ENCODE measurements around the gene FRMD4A. TPM values are rescaled to one million over a fixed set of nuclear protein-coding genes. Genes with fewer than 3 reads are reported as not detected.

Gene FRMD4A
- total and polyA plus RNA-seq, 2 experiments from 2014 or later: 11.9 to 17.5 TPM

DNA sequence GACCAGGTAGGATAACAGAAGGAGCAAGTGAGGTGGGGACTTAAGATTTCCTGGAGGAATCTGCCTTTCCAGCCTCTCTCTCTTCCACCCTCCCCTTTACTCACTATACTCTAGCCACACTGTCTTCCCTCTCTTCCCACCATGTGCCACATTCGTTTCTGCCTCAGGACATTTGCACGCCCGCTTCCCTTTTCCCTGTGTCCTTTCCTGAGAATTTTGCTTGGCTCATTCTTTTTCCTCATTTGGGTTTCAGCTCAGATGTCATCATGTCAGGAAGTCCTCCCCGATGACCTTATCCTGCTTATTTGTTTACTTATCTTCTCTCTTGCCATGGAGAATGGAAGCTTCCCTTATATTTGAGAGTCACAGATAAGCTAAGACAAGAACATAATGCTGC lies 380.2 kb downstream of the FRMD4A start:
- Histone ChIP-seq H3F3A (ENCODE audit: insufficient read depth) (peaks cover 21% of the 10 kb centered on the region), H3K9ac (peak overlapping the region; percentile 40), H3K27me3 (replicated peaks; ENCODE audit: insufficient read depth) (no peaks in the 10 kb centered on the region), H3K27ac (peak overlapping the region; percentile 80), H3K36me3 (ENCODE audit: low read depth) (no peaks in the 10 kb centered on the region), H3K4me3 (no peak overlapping the region), H2AFZ (no peak overlapping the region), H3K79me2 (ENCODE audit: insufficient read depth) (no peaks in the 10 kb centered on the region), H3K9me2 (ENCODE audit: insufficient read depth) (no peaks in the 10 kb centered on the region), H4K20me1 (ENCODE audit: insufficient read depth) (no peaks in the 10 kb centered on the region), H3K9me3 (ENCODE audit: low read depth) (no peaks in the 10 kb centered on the region), H3K4me2 (ENCODE audit: unreplicated experiment) (peak overlapping the region; percentile 26), H3K4me1 (ENCODE audit: insufficient read depth) (peaks cover 19% of the 10 kb centered on the region)
- WGBS, 2 experiments (ENCODE audit: low coverage in 1 of 2, low lambda C conversion rate in 2 of 2, missing lambda C conversion rate in 2 of 2): 98 to 100% methylated on average over 4 of the region's 4 CpGs
- no peak for DNase-seq
- in situ Hi-C loops (cut with MboI): loop anchor here (10.0 kb wide), 1 partner anchor 156 kb away; no protein-coding TSS in a partner anchor
- no peak for TF ChIP-seq EZH2phosphoT487 (IDR thresholded peaks at IDR 0.05; ENCODE audit: insufficient read depth, low read depth)
- TF ChIP-seq EZH2 (IDR thresholded peaks at IDR 0.05; ENCODE audit: insufficient read depth, poor library complexity, severe bottlenecking): no peak

- 11 to 14% methylated on average over 3 of the region's 3 CpGs for WGBS, 2 experiments (ENCODE audit: low coverage in 1 of 2, low lambda C conversion rate in 2 of 2, missing lambda C conversion rate in 2 of 2)
These were observed 380.7 kb downstream of the FRMD4A start for GRCh38 chr10:13949844-13950542.

GRCh38 chr10:13946209-13946460 lies 384.6 kb downstream of the FRMD4A start:
- H3K4me2 ChIP-seq (ENCODE audit: unreplicated experiment): no peak overlapping the region
- no peaks in the 10 kb centered on the region for H3K9me2 ChIP-seq (ENCODE audit: insufficient read depth)
- H3K27me3 ChIP-seq (replicated peaks; ENCODE audit: insufficient read depth): no peaks in the 10 kb centered on the region
- H3K9ac ChIP-seq: no peak overlapping the region
- no peaks in the 10 kb centered on the region for H4K20me1 ChIP-seq (ENCODE audit: insufficient read depth)
- TF ChIP-seq EZH2phosphoT487 (IDR thresholded peaks at IDR 0.05; ENCODE audit: insufficient read depth, low read depth) (no peak), EZH2 (IDR thresholded peaks at IDR 0.05; ENCODE audit: insufficient read depth, poor library complexity, severe bottlenecking) (no peak)
- H3K4me3 ChIP-seq: no peak overlapping the region
- peaks cover 17% of the 10 kb centered on the region for H3F3A ChIP-seq (ENCODE audit: insufficient read depth)
- H2AFZ ChIP-seq: no peak overlapping the region
- no peaks in the 10 kb centered on the region for H3K79me2 ChIP-seq (ENCODE audit: insufficient read depth)
- 94 to 98% methylated on average over 5 of the region's 5 CpGs for WGBS, 2 experiments (ENCODE audit: low coverage in 1 of 2, low lambda C conversion rate in 2 of 2, missing lambda C conversion rate in 2 of 2)
- H3K27ac ChIP-seq: no peak overlapping the region
- no peaks in the 10 kb centered on the region for H3K36me3 ChIP-seq (ENCODE audit: low read depth)
- H3K4me1 ChIP-seq (ENCODE audit: insufficient read depth): peaks cover 19% of the 10 kb centered on the region
- in situ Hi-C loops (cut with MboI): no loop called here
- DNase-seq: no peak
- H3K9me3 ChIP-seq (ENCODE audit: low read depth): no peaks in the 10 kb centered on the region

More at GRCh38 chr10:13949844-13950542, 380.7 kb downstream of the FRMD4A start:
- in situ Hi-C loops (cut with MboI): loop anchor here (10.0 kb wide), 1 partner anchor 155 kb away; no protein-coding TSS in a partner anchor
- H3K27ac ChIP-seq: peak overlapping the region; percentile 80
- H2AFZ ChIP-seq: no peak overlapping the region
- H3K79me2 ChIP-seq (ENCODE audit: insufficient read depth): no peaks in the 10 kb centered on the region
- peak overlapping the region; percentile 40 for H3K9ac ChIP-seq
- peak; percentile 99 for TF ChIP-seq EZH2phosphoT487 (IDR thresholded peaks at IDR 0.05; ENCODE audit: insufficient read depth, low read depth)
- no peak for TF ChIP-seq EZH2 (IDR thresholded peaks at IDR 0.05; ENCODE audit: insufficient read depth, poor library complexity, severe bottlenecking)
- DNase-seq: peak; percentile 90
- H3K4me1 ChIP-seq (ENCODE audit: insufficient read depth): peaks cover 19% of the 10 kb centered on the region
- H3K9me2 ChIP-seq (ENCODE audit: insufficient read depth): no peaks in the 10 kb centered on the region
- no peaks in the 10 kb centered on the region for H3K9me3 ChIP-seq (ENCODE audit: low read depth)
- no peaks in the 10 kb centered on the region for H4K20me1 ChIP-seq (ENCODE audit: insufficient read depth)
- H3K4me3 ChIP-seq: no peak overlapping the region
- peaks cover 21% of the 10 kb centered on the region for H3F3A ChIP-seq (ENCODE audit: insufficient read depth)
- H3K36me3 ChIP-seq (ENCODE audit: low read depth): no peaks in the 10 kb centered on the region
- peak overlapping the region; percentile 49 for H3K4me2 ChIP-seq (ENCODE audit: unreplicated experiment)
- no peaks in the 10 kb centered on the region for H3K27me3 ChIP-seq (replicated peaks; ENCODE audit: insufficient read depth)

DNA sequence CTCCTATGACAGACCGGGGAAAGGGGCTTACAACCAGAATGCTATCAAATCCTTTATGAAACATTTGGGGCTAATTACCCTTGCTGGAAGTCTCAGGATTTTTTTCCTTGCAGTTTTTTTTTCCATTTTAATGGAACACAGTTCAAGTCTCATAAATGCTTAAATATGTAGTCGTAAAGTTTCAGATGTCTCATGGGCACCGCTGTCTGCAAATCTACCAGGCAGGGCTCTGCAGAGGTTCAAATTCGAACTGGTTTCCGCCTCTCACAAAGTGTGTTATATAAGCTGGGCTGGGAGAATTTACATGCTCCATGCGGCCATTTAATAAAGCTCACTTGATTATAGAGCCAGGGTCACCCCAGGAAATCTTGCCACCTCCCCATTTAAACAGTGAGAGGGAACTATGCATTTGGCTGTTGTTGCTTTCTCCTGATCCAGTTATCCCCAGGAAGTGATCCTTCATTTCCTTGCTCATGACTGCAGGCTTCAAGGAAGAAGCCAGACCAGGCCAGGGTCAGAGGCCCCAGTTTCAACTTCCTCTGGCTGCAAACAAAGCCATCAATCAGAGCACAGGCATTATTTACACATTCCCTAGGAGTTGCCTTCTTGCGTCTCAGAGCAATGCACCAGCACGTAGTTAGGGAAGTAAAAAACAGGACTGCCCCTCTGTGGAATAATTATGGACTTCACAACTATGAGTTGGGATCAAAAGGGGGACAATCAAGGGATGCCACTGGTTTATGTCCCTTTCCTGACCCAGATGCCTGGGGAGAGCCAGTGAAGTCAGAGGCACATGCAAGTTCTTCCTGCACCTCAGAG lies 385.1 kb downstream of the FRMD4A start:
- Histone ChIP-seq H3F3A (ENCODE audit: insufficient read depth) (peaks cover 12% of the 10 kb centered on the region), H3K27ac (no peak overlapping the region), H3K27me3 (replicated peaks; ENCODE audit: insufficient read depth) (no peaks in the 10 kb centered on the region), H3K4me1 (ENCODE audit: insufficient read depth) (peaks cover 17% of the 10 kb centered on the region), H2AFZ (no peak overlapping the region), H3K9me2 (ENCODE audit: insufficient read depth) (no peaks in the 10 kb centered on the region), H3K4me2 (ENCODE audit: unreplicated experiment) (no peak overlapping the region), H3K9me3 (ENCODE audit: low read depth) (no peaks in the 10 kb centered on the region), H3K36me3 (ENCODE audit: low read depth) (no peaks in the 10 kb centered on the region), H4K20me1 (ENCODE audit: insufficient read depth) (no peaks in the 10 kb centered on the region), H3K9ac (no peak overlapping the region), H3K79me2 (ENCODE audit: insufficient read depth) (no peaks in the 10 kb centered on the region), H3K4me3 (no peak overlapping the region)
- in situ Hi-C loops (cut with MboI): no loop called here
- DNase-seq: no peak
- 84 to 90% methylated on average over 8 of the region's 8 CpGs for WGBS, 2 experiments (ENCODE audit: low coverage in 1 of 2, low lambda C conversion rate in 2 of 2, missing lambda C conversion rate in 2 of 2)
- no peak for TF ChIP-seq EZH2 (IDR thresholded peaks at IDR 0.05; ENCODE audit: insufficient read depth, poor library complexity, severe bottlenecking)
- no peak for TF ChIP-seq EZH2phosphoT487 (IDR thresholded peaks at IDR 0.05; ENCODE audit: insufficient read depth, low read depth)
